Right lobe of liver (tissue), 4 donors: ENCODE measurements around the gene CSTB.

Experiments
- CTCF ChIP-seq, 4 donors: fragments of 200-600 bp in 3 of 4; fragments of 450-650 bp in 1 of 4; IDR thresholded peaks; one replicate each; pipeline versions ENCODE4 v1.5.1 to v1.8.0; 2016 to 2022; ENCODE audit warnings: antibody characterized with exemption in 4 of 4, mild to moderate bottlenecking in 2 of 4
- POLR2A ChIP-seq: fragments of 450-650 bp; IDR thresholded peaks from one replicate; pipeline ENCODE4 v1.6.1; 2017; ENCODE audit warnings: antibody characterized with exemption, mild to moderate bottlenecking
- donor health status: DM: no; HTN: no; CAD: no.
- donor health status: DM: no; HTN: no; CAD: no.
- donor health status: DM: no; HTN: yes; CAD: no.

- no peak for TF ChIP-seq CTCF (IDR thresholded peaks at IDR 0.05)
- TF ChIP-seq POLR2A = no peak
These were observed 7.1 kb upstream of the CSTB start for GRCh38 chr21:43783098-43783700.
